Activated CD8-positive, alpha-beta T cell treated with anti-CD3 and anti-CD28 coated beads, Interleukin-2, amount 10 ng/mL, durations not matched to agents 7 days and 5 days (primary cell): Measurements from ENCODE around the gene KRT20. TPM values are rescaled to one million over a fixed set of nuclear protein-coding genes. Genes with fewer than 3 reads are reported as not detected.

ENCODE experiments used
- ATAC-seq: fragments of 150-1000 bp; cut with Tn5 transposase; one replicate; pipeline ENCODE4 v1.10.0; 2021; ENCODE audit warnings: moderate library complexity
- CTCF ChIA-PET: fragments of 350-600 bp; sonication (Branson Sonifier 250); formaldehyde crosslinking; loops from one replicate; lab custom pipeline; 2021; ENCODE audit warnings: antibody characterized with exemption; lab: Charles Lee
- POLR2A ChIA-PET: fragments of 350-600 bp; sonication (Branson Sonifier 250); formaldehyde crosslinking; loops from one replicate; lab custom pipeline; 2021; ENCODE audit warnings: antibody characterized with exemption; lab: Charles Lee
- DNase-seq: peaks from one replicate; pipeline ENCODE4 v3.0.0-alpha.2; 2020
- H3K27ac Mint-ChIP-seq: one replicate; pipeline ENCODE4 v1.8.0; 2021; ENCODE audit warnings: mild to moderate bottlenecking, mixed read lengths
- H3K27me3 Mint-ChIP-seq: one replicate; pipeline ENCODE4 v1.8.0; 2021; ENCODE audit warnings: low read depth, mixed read lengths
- H3K36me3 Mint-ChIP-seq: one replicate; pipeline ENCODE4 v1.8.0; 2021; ENCODE audit warnings: low read depth, mixed read lengths
- H3K4me1 Mint-ChIP-seq: one replicate; pipeline ENCODE4 v1.8.0; 2021; ENCODE audit warnings: low read depth, mixed read lengths
- H3K4me3 Mint-ChIP-seq: one replicate; pipeline ENCODE4 v1.8.0; 2021; ENCODE audit warnings: mild to moderate bottlenecking, mixed read lengths
- H3K9me3 Mint-ChIP-seq: one replicate; pipeline ENCODE4 v1.8.0; 2022; ENCODE audit warnings: mixed read lengths; ENCODE audit not compliant: insufficient read depth
- total RNA-seq, 2 experiments: library from RNA; stranded (reverse); gene quantifications; one replicate each; pipeline ENCODE4 v1.2.3, GENCODE V29; 2021

The KRT20 gene
- total RNA-seq, 2 experiments from 2014 or later: not detected

DNA sequence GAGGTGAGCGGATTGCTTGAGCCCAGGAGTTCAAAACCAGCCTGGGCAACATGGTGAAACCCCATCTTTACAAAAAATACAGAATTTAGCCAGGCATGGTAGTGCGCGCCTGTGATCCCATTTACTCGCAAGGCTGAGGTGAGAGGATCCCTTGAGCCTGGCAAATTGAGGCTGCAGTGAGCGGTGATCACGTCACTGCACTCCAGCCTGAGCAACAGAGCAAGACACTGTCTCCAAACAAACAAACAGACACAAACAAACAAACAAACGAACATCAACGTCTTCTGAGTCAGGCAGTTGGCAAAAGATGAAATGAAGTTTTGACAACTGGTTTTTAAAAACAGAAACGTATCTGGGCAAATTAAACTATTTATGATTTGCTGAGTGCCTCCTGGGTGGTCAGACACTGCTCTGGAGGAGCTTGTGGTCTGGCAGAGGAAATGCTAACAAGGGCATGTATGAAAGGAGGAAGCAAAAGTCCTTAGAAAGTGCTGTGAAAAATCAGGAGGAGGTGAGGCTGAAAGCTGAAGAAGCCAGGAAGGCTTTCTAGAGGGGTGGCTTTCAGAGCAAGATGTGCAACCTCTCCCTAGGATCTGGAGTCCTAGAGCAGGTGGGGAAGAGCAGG is 10.2 kb upstream of the KRT20 start:
- H3K27ac Mint-ChIP-seq: no peak overlapping the region
- H3K9me3 Mint-ChIP-seq: no peaks in the 10 kb centered on the region
- POLR2A ChIA-PET: no interaction called here
- DNase-seq: no peak
- H3K4me1 Mint-ChIP-seq: peaks cover 3% of the 10 kb centered on the region
- peaks cover 19% of the 10 kb centered on the region for H3K27me3 Mint-ChIP-seq
- CTCF ChIA-PET: no interaction called here
- no peak for ATAC-seq
- H3K4me3 Mint-ChIP-seq: no peak overlapping the region
- no peaks in the 10 kb centered on the region for H3K36me3 Mint-ChIP-seq

DNA sequence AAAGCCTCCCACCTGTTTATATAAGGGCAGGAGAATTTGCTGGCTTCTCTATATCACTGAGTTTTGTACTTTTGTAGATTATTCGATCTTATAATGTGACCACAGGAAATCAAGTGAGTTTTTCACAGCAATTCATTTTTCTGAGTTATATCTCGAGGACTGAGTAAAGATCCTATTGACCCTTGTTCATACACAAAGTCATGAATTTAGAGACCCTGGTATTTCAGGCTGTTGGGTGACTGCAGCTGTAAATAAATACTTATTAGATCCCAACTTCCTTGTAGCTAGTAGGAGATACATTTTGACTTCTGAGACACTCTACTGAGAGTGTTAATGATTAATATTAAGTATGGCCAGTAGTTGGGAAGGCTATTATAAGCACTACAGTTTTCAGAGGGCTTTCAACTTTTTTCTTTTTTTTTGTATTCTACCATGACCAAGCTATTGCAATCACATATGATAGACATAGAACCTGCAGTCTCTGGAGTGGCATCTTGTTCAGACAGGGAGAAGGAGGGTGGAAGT is 3.2 kb upstream of the KRT20 start:
- no peak for ATAC-seq
- H3K36me3 Mint-ChIP-seq: no peaks in the 10 kb centered on the region

DNA sequence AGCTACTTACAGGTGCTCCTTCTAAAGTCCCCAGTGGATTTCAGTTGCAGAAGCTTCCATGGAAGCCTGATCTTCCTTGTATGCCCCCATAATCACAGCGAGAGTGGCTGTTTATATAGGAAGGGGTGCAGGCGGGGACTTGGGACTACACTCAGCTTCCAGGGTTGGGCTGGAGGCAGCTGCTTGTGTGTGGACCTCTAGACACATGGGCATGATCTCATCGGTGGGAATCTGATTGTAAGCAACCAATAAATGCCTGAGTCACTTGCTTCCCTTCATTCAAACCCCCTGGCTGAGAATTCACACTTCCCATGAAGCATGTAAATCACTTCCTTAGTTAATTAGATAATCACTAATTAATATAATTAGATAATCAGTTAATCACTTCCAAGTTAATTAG is 1.0 kb upstream of the KRT20 start:
- Mint-ChIP-seq H3K27me3 (peaks cover 25% of the 10 kb centered on the region), H3K4me3 (no peak overlapping the region), H3K36me3 (no peaks in the 10 kb centered on the region), H3K4me1 (no peaks in the 10 kb centered on the region), H3K27ac (no peak overlapping the region), H3K9me3 (no peaks in the 10 kb centered on the region)
- DNase-seq: no peak
- no peak for ATAC-seq
- ChIA-PET CTCF (interaction anchor here (0.8 to 1.0 kb wide), 2 partner anchors 38 to 663 kb away, joined by 3 to 4 read pairs; no protein-coding TSS in a partner anchor), POLR2A (no interaction called here)

More for the DNA sequence above, 3.2 kb upstream of the KRT20 start:
- peaks cover 31% of the 10 kb centered on the region for H3K27me3 Mint-ChIP-seq
- H3K4me1 Mint-ChIP-seq: no peaks in the 10 kb centered on the region
- no peak overlapping the region for H3K4me3 Mint-ChIP-seq
- DNase-seq: no peak
- CTCF ChIA-PET: no interaction called here
- POLR2A ChIA-PET: no interaction called here
- H3K27ac Mint-ChIP-seq: no peak overlapping the region
- no peaks in the 10 kb centered on the region for H3K9me3 Mint-ChIP-seq

DNA sequence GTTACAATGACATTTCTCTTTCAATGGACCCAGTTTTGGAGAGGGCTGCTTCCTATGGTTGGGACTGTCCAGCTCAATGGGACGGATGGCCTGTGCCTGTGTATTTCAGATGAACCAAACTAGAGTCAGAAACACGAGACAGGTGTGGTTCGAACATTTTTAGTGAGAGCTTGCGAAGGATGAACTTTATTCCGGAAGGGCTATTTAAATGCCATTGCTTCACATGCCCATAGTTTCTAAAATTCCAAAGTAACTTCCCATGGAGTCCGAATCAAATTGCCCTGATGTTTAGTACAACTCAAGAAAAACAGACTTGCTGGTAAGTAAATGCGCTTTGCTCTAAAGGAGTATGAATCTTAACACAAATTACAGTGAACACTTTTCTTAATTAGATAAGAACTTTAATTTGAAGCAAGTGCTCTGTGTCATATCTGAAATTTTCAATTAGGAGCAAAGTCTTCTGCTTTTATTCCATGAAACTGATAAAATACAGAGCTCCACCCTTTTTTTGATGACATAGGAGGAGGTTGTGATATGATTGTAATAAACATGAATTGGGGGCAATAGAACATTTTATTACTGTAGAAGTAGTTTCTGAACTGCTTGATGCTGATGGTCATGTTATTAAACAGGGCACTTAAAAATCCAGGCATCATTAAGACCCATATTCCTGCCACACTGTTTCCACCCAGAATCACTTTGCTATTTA is 1.3 kb downstream of the KRT20 start:
- ATAC-seq: no peak
- H3K27ac Mint-ChIP-seq: no peak overlapping the region
- H3K27me3 Mint-ChIP-seq: peaks cover 15% of the 10 kb centered on the region
- no peak overlapping the region for H3K4me3 Mint-ChIP-seq
- H3K36me3 Mint-ChIP-seq: no peaks in the 10 kb centered on the region
- DNase-seq: no peak
- CTCF ChIA-PET: interaction anchor here (1.5 to 1.6 kb wide), 2 partner anchors 10 to 27 kb away, joined by 4 read pairs; no protein-coding TSS in a partner anchor
- POLR2A ChIA-PET: no interaction called here
- no peaks in the 10 kb centered on the region for H3K4me1 Mint-ChIP-seq
- H3K9me3 Mint-ChIP-seq: no peaks in the 10 kb centered on the region

DNA sequence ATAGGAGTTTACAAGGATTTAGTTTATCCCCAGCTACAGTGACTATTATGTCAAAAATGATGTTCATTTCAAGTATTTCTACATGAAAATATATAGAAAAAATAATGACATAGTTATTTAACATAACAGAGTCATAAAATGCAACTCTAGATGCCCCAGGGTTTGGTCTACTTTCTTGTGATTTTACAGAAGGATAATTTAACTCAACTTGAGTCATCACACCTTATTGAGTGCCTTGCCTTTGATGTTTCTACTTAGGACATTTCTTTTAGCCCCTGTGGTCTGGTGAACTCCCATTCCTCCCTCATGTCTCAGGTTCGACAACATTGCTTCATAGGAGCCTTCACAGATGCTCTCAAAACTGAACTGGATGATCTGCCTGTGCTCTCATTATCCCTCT is 2.0 kb downstream of the KRT20 start:
- peaks cover 8% of the 10 kb centered on the region for H3K27me3 Mint-ChIP-seq
- ATAC-seq (no peak), DNase-seq (no peak)
- no peak overlapping the region for H3K27ac Mint-ChIP-seq
- H3K36me3 Mint-ChIP-seq: no peaks in the 10 kb centered on the region
- H3K4me1 Mint-ChIP-seq: no peaks in the 10 kb centered on the region
- no peaks in the 10 kb centered on the region for H3K9me3 Mint-ChIP-seq
- no peak overlapping the region for H3K4me3 Mint-ChIP-seq
- ChIA-PET POLR2A (no interaction called here), CTCF (no interaction called here)

DNA sequence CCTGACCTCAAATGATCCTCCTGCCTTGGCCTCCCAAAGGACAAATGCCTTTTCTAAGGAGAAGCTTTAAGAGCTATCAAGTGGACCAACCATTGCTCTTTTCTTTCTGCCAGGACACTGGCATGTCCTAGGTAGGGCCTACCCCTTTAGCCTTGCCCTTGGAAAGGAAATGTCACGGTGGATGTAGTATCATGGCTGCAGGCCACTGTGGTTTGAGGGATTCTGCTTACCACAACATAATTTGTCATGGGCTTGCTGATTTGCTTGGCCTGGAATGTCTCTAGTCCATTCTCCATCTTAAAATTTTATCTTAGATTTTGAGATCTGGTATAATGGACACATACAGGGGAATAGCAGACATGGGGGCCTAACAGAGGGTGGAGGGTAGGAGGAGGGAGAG is 6.0 kb downstream of the KRT20 start:
- DNase-seq (no peak), ATAC-seq (no peak)
- H3K4me3 Mint-ChIP-seq: no peak overlapping the region
- no peaks in the 10 kb centered on the region for H3K4me1 Mint-ChIP-seq
- ChIA-PET POLR2A (no interaction called here), CTCF (no interaction called here)
- no peaks in the 10 kb centered on the region for H3K9me3 Mint-ChIP-seq
- no peak overlapping the region for H3K27ac Mint-ChIP-seq
- no peaks in the 10 kb centered on the region for H3K36me3 Mint-ChIP-seq
- peaks cover 20% of the 10 kb centered on the region for H3K27me3 Mint-ChIP-seq

DNA sequence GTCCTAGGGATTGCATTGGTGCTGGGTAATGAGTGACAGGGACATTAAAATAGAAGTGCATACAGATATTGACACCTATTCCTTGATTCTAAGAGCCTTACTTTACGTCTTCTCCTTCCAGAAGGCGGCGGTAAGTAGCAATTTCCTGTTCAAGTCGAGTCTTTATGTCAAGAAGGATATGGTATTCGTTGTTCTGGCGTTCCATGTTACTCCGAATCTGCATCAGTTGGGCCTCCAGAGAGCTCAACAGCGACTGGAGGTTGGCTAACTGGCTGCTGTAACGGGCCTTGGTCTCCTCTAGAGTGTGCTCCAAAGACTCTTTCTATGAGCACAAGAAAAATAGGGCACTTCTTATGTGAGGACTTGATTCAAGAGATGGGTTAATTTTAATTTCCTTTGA is 7.0 kb downstream of the KRT20 start:
- Mint-ChIP-seq H3K4me3 (no peak overlapping the region), H3K36me3 (no peaks in the 10 kb centered on the region), H3K9me3 (no peaks in the 10 kb centered on the region), H3K4me1 (no peaks in the 10 kb centered on the region), H3K27me3 (peaks cover 19% of the 10 kb centered on the region), H3K27ac (no peak overlapping the region)
- ChIA-PET POLR2A (no interaction called here), CTCF (no interaction called here)
- DNase-seq (no peak), ATAC-seq (no peak)

DNA sequence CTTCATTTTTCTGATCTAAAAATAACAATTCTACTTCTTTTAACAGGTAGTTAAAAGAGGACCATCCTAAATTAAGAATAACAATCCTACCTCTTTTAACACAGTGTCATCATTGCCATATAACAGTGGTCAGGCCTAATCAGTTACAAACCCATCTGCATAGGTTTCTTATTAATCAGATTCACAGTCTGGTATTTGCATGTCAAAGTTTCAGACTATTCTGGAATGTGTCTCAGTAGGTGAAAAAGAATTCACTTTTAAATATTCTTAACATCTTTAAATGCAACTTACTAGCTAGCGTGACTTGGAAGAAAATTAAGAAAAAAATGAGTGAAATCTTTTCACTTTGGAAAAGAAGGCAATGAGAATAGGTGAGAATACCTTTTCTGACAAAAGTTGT is 11.2 kb downstream of the KRT20 start:
- H3K27me3 Mint-ChIP-seq: peaks cover 31% of the 10 kb centered on the region
- ATAC-seq: no peak
- H3K4me3 Mint-ChIP-seq: no peak overlapping the region
- POLR2A ChIA-PET: no interaction called here
- no peaks in the 10 kb centered on the region for H3K36me3 Mint-ChIP-seq
- no peaks in the 10 kb centered on the region for H3K9me3 Mint-ChIP-seq
- no peaks in the 10 kb centered on the region for H3K4me1 Mint-ChIP-seq
- no peak overlapping the region for H3K27ac Mint-ChIP-seq
- CTCF ChIA-PET: interaction anchor here (1.2 to 1.5 kb wide), 3 partner anchors 11 to 15 kb away, joined by 3 to 4 read pairs (median 3); partner anchors contain the start of gene KRT20
- no peak for DNase-seq

DNA sequence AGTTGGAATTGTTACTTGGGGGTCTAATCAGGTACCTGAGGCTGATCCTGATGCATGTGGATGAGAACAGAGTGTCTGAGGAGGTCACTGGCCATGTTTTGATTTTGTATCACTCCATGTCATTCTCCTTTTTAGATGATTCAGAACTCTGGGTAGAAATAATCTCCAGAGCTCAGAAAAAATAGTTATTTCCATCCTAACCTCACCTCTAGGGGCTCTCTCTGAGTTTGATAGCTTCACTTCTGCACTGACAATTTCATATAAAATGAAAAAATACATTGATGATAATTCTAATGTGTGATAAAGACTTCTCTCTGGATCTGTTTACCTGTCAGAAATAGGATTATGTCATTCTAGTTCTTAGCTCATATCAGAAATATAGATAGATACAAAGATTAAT is 11.8 kb downstream of the KRT20 start:
- Mint-ChIP-seq H3K4me1 (no peaks in the 10 kb centered on the region), H3K4me3 (no peak overlapping the region), H3K9me3 (no peaks in the 10 kb centered on the region), H3K36me3 (no peaks in the 10 kb centered on the region), H3K27me3 (peaks cover 31% of the 10 kb centered on the region), H3K27ac (no peak overlapping the region)
- ChIA-PET POLR2A (no interaction called here), CTCF (interaction anchor here (1.2 to 1.5 kb wide), 3 partner anchors 10 to 14 kb away, joined by 3 to 4 read pairs (median 3); partner anchors contain the start of gene KRT20)
- DNase-seq (no peak), ATAC-seq (no peak)

DNA sequence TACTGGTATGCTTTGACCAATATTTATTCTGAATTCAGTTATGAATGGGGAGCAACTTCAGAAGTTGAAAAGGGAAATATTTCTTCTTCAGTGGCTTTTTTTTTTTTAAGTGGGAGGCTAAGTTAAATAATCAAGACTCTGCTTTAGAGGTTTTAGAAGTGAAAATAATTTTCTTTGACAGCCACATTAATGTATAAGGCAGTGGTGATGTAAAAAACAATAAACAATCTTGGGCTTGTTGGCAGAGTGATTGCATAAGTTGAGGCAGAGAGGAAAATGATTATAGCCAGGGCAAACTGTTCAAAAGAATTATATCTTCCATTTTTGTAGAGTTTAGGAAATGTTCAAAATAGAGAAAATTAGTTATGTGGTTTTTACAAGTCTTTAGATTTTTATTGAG is 12.6 kb downstream of the KRT20 start:
- peaks cover 30% of the 10 kb centered on the region for H3K27me3 Mint-ChIP-seq
- no peak overlapping the region for H3K27ac Mint-ChIP-seq
- no peak for ATAC-seq
- ChIA-PET POLR2A (no interaction called here), CTCF (no interaction called here)
- no peaks in the 10 kb centered on the region for H3K9me3 Mint-ChIP-seq
- no peaks in the 10 kb centered on the region for H3K36me3 Mint-ChIP-seq
- no peak overlapping the region for H3K4me3 Mint-ChIP-seq
- no peaks in the 10 kb centered on the region for H3K4me1 Mint-ChIP-seq
- no peak for DNase-seq

DNA sequence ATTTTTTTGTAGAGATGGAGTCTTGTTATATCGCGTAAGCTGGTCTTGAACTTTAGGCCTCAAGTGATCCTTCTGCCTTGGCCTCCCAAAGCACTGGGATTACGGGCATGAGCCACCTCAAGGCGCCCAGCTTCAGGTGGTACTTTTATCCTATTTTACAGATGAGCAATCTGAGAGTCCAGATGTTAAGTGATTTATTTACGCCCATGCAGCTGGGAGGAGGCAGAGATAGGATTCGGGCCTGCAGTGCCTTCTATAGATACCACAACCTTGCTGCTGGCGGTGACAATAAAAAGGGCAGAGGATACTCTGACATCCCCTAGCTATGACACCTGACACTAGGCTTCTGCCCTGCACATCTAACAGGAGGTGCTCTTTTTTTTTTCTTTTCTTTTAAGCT is 13.7 kb downstream of the KRT20 start:
- CTCF ChIA-PET: no interaction called here
- no peaks in the 10 kb centered on the region for H3K9me3 Mint-ChIP-seq
- H3K27ac Mint-ChIP-seq: no peak overlapping the region
- DNase-seq (no peak), ATAC-seq (no peak)
- no peaks in the 10 kb centered on the region for H3K36me3 Mint-ChIP-seq
- no peaks in the 10 kb centered on the region for H3K4me1 Mint-ChIP-seq
- POLR2A ChIA-PET: no interaction called here
- no peak overlapping the region for H3K4me3 Mint-ChIP-seq
- peaks cover 30% of the 10 kb centered on the region for H3K27me3 Mint-ChIP-seq

DNA sequence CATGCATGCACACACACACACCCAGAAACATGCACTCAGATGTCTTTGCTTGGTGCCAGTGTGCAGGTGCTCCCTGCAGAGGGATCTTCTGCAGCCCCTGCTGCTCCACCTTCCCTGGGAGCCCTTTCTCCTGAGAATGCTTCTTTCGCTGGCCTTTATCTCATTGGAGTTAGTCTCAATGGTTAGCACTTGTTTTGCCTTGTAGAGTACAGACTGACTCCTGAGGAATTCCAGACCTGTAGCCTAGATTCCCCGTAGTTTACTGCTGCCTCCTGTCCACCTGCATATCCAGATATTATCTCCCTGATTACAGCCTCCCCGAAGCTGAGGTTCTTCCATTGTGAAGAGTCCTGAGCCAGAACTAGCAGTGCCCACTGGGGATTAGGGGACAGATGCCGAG is 14.9 kb downstream of the KRT20 start:
- Mint-ChIP-seq H3K9me3 (no peaks in the 10 kb centered on the region), H3K4me3 (no peak overlapping the region), H3K36me3 (no peaks in the 10 kb centered on the region), H3K27me3 (peaks cover 28% of the 10 kb centered on the region), H3K4me1 (no peaks in the 10 kb centered on the region), H3K27ac (no peak overlapping the region)
- ChIA-PET CTCF (no interaction called here), POLR2A (no interaction called here)
- ATAC-seq (no peak), DNase-seq (no peak)
